ENCODE results near the gene RHPN2. TPM values are rescaled to one million over a fixed set of nuclear protein-coding genes. Genes with fewer than 3 reads are reported as not detected.

The RHPN2 gene
- 2.1 and 2.9 TPM in 2 replicates for total RNA-seq

DNA sequence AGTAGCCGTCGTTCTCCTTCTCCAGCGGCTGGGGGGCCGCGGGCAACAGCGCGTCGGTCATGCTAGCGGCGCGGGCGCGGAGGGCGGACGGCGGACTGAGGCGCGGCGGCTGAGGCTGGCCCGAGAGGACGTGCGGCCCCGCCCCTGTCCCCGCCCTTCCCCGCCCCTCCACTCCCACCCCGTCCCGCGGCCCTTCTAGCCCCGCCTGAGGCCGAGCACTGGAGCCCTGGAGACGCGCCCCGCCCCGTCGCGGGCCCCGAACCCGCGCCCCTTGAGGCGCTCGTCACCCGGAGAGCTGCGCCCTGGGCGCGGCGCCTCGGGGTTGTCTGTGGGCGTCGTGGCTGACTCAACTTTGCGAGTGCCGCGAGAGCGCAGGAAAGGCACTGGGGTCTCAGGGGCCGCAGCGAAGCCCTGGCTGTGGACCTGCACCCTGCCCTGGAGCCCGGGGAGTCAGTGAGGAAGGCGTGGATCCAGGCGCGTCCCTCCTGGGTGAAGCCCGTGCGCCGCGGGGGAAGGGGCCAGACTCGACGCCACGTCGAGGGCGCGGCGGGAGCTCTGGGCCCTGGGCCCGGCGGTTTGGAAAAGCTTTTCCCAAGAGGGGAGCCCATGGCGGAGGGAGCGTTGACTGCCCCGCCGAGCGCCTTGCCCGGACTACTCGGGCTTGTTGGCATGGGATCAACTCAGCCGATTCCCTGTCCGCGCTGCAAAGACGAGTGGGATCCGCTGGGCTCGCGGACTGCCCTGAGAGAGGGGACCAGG is at the start of gene RHPN2:
Gene RHPN2 (minus strand): TSS at position 97 of the 759 bp plus-strand sequence. CDS start 36 bp downstream, at position 61.

DNA sequence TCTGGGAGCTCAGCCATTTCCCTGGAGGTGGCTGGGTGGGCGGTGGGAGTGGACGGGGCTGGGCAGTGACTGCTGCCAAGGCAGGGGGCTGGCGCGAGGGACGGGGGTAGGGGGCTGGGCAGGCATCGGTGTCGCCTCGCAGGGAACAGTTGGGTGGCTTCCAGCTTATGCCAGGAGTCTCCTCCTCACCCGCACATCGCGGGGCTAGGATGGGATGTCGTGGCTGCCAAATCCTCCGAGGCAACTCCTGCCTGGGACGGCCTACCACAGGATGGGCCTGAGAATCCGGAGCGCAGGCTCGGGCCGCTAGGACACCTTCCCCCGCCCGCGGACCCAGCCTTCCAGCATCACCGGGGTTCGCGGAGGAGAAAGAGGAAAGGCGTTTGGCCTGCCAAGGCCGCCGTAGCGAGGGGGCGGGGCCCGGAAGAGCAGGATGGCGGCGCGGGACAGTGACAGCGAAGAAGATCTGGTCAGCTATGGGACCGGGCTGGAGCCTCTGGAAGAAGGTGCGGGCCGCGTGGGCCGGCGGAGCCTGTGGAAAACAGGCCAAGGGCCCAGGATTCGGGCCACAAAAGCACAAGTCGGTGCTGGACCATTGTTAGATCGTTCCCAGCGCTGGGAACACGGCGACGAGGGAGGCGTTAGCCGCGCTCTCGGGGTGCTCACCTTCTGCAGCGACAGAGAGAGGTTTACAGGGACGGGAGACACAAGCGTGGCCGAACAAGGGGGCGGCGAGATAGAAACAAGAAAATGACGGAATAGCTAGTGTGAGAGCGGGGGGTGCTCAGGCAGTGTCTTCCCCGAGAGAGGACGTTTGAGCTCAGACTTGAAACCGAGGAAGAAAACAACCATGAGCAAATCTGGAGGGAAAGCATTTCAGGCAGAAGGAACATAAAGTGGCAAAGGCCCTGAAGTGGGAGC is 16.3 kb upstream of the RHPN2 start, which contains the start of gene GPATCH1:
Gene GPATCH1 (plus strand): TSS at position 421 of the 921 bp plus-strand sequence. CDS start 13 bp downstream, at position 434.

DNA sequence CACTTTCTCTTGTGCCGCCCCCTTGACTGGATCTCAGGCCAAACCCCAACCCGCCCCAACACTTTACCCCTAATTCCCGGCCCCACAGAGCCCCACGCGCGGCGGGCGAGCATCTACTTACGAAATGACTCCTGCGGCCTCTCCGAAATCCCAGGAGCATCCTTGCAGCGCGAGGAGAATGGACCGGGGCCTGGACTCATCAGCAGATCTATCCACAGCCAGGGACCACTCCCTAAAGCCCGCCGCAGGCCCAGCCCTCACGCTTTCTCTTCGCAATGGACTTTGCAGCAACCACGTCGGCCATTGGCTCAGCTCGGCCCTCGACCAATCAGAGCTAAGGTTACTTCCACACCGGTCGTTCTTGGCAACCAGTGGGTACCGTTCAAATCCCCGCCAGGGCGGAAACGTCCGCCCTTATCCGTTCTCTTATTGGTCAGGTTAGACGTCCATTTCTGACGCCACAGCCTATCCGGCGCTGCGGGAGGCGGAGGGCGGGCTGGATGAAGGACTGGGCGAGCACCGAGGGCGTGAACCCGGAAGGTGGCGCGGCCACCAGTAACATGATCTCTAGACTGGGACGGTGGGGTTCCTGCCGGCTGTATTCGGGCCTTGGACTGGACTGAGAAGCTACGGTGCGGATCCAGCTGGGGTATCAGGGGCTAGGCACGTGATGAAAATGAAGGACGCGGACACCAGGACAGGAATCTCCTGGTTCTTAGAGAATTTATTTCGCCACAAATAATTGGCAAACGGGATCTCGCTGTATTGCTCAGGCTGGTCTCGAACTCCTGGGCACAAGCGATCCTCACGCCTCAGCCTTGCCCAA is 92.8 kb downstream of the RHPN2 start, which contains the start of the genes CEP89 and FAAP24:
Gene CEP89 (minus strand): TSS at position 244 of the 826 bp plus-strand sequence. CDS start 84 bp downstream, at position 160.
Gene FAAP24 (plus strand): TSS at position 528 of the 826 bp plus-strand sequence. CDS start 955 bp downstream, outside the sequence.

Other genes starting within 250 kb of the RHPN2 start
- gene SLC7A9, start 195.1 kb downstream of the RHPN2 start, total RNA-seq = 0.17 TPM in 1 of 2 replicates, not detected in the other
- 18.2 and 19.0 TPM in 2 replicates for gene CEP89, start 92.9 kb downstream of the RHPN2 start, total RNA-seq
- gene FAAP24, start 92.6 kb downstream of the RHPN2 start, total RNA-seq = 4.3 and 7.2 TPM in 2 replicates
- gene GPATCH1, start 16.3 kb upstream of the RHPN2 start, total RNA-seq = 3.7 TPM in 2 replicates
- not detected in 2 replicates for gene WDR88, start 67.2 kb upstream of the RHPN2 start, total RNA-seq
- gene LRP3, start 129.4 kb upstream of the RHPN2 start, total RNA-seq = 21.4 and 22.2 TPM in 2 replicates
- not detected in 2 replicates for gene SLC7A10, start 161.0 kb upstream of the RHPN2 start, total RNA-seq
- gene CEBPA, start 237.6 kb upstream of the RHPN2 start, total RNA-seq = under 0.01 TPM in 1 of 2 replicates, not detected in the other